Naive thymus-derived CD4-positive, alpha-beta T cell (primary cell): ENCODE data around the gene CDCP1. TPM values are rescaled to one million over a fixed set of nuclear protein-coding genes. Genes with fewer than 3 reads are reported as not detected.
A peak's percentile ranks its signal among the peaks of the same experiment; 100 is the strongest.

Experiments used
- ATAC-seq: fragments of 150-1000 bp; cut with Tn5 transposase; 2 replicates; pipeline ENCODE4 v1.10.0; 2021; ENCODE audit warnings: mild to moderate bottlenecking, moderate library complexity
- CTCF ChIA-PET: fragments of 350-600 bp; sonication (Branson Sonifier 250); formaldehyde crosslinking; loops from one replicate; lab custom pipeline; 2021; ENCODE audit warnings: antibody characterized with exemption; lab: Charles Lee
- POLR2A ChIA-PET: fragments of 350-600 bp; sonication (Branson Sonifier 250); formaldehyde crosslinking; loops from one replicate; lab custom pipeline; 2021; ENCODE audit warnings: antibody characterized with exemption, inconsistent platforms; lab: Charles Lee
- DNase-seq, 9 donors: peaks; one replicate each; pipeline versions ENCODE4 v3.0.0 to v3.0.0-alpha.2; 2020 to 2022; ENCODE audit warnings: mixed read lengths in 1 of 9
- H3K27ac ChIP-seq: one replicate; pipeline ENCODE4 v1.7.0; 2013; ENCODE audit warnings: mild to moderate bottlenecking, low read depth, low read length, moderate library complexity
- H3K27me3 ChIP-seq, 2 donors: one replicate each; pipeline ENCODE4 v1.7.0; 2013; ENCODE audit warnings: low read length in 2 of 2, mild to moderate bottlenecking in 2 of 2, moderate library complexity in 2 of 2; ENCODE audit not compliant: control insufficient read depth in 2 of 2, insufficient read depth in 2 of 2
- H3K36me3 ChIP-seq, 3 experiments: 1 replicate in 2 of 3; 2 replicates in 1 of 3; pipeline ENCODE4 v1.7.0; 2013; ENCODE audit warnings: low read length in 3 of 3, mild to moderate bottlenecking in 3 of 3, moderate library complexity in 1 of 3; ENCODE audit not compliant: insufficient read depth in 3 of 3, control insufficient read depth in 2 of 3
- H3K4me1 ChIP-seq, 2 donors: one replicate each; pipeline ENCODE4 v1.7.0; 2013; ENCODE audit warnings: low read length in 2 of 2, mild to moderate bottlenecking in 2 of 2, moderate library complexity in 1 of 2; ENCODE audit not compliant: control insufficient read depth in 2 of 2, insufficient read depth in 2 of 2
- H3K4me3 ChIP-seq: 2 replicates; pipeline ENCODE4 v1.7.0; 2013; ENCODE audit warnings: mild to moderate bottlenecking, low read length
- H3K9me3 ChIP-seq, 3 experiments: 1 replicate in 2 of 3; 2 replicates in 1 of 3; pipeline ENCODE4 v1.7.0; 2013; ENCODE audit warnings: low read length in 3 of 3; ENCODE audit not compliant: control insufficient read depth in 2 of 3
- H3K27ac Mint-ChIP-seq, 9 donors: one replicate each; pipeline ENCODE4 v1.8.0; 2020 to 2022; ENCODE audit warnings: mixed read lengths in 9 of 9, mild to moderate bottlenecking in 8 of 9, moderate library complexity in 5 of 9, inconsistent platforms in 2 of 9
- H3K27me3 Mint-ChIP-seq, 5 donors: one replicate each; pipeline ENCODE4 v1.8.0; 2021 to 2022; ENCODE audit warnings: mixed read lengths in 5 of 5, mild to moderate bottlenecking in 1 of 5
- H3K36me3 Mint-ChIP-seq, 5 donors: one replicate each; pipeline ENCODE4 v1.8.0; 2020 to 2022; ENCODE audit warnings: mixed read lengths in 5 of 5, mild to moderate bottlenecking in 3 of 5, inconsistent platforms in 1 of 5
- H3K4me1 Mint-ChIP-seq, 7 donors: one replicate each; pipeline ENCODE4 v1.8.0; 2020 to 2022; ENCODE audit warnings: mixed read lengths in 7 of 7, mild to moderate bottlenecking in 3 of 7, inconsistent platforms in 1 of 7
- H3K4me3 Mint-ChIP-seq, 10 donors: one replicate each; pipeline ENCODE4 v1.8.0; 2020 to 2022; ENCODE audit warnings: mild to moderate bottlenecking in 10 of 10, mixed read lengths in 10 of 10, moderate library complexity in 6 of 10, inconsistent platforms in 2 of 10
- H3K9me3 Mint-ChIP-seq, 11 donors: one replicate each; pipeline ENCODE4 v1.8.0; 2020 to 2022; ENCODE audit warnings: mixed read lengths in 11 of 11, mild to moderate bottlenecking in 4 of 11, inconsistent platforms in 1 of 11, moderate library complexity in 1 of 11
- intact Hi-C, 2 donors: fragments of 100-400 bp; cut with micrococcal nuclease; formaldehyde crosslinking; loops; one replicate each; pipeline ENCODE4 v1.15.1; 2023
- polyA plus RNA-seq, 2 donors: library from polyadenylated mRNA; unstranded; fragments of 300-500 nt; fragmentation: Illumina TruSeq; gene quantifications; one replicate each; pipeline ENCODE4 v1.2.3, GENCODE V29; 2021
- total RNA-seq, 6 experiments: library from RNA in 5 of 6; stranded (reverse) in 5 of 6; gene quantifications; 1 replicate in 5 of 6; 2 replicates in 1 of 6; pipeline ENCODE4 v1.2.3 and lab custom pipeline; 2021 to 2026

The CDCP1 gene
- total and polyA plus RNA-seq, 7 experiments from 2014 or later, result 0.05 to 7.2 (median 0.81) TPM

- H3K27ac Mint-ChIP-seq, result no peak overlapping the region
- peaks cover 0 to 3% (median 0%) of the 10 kb centered on the region in 11 donors for H3K9me3 Mint-ChIP-seq
- H3K4me1 Mint-ChIP-seq, result peaks cover 4 to 21% (median 11%) of the 10 kb centered on the region in 7 donors
- no peak for ATAC-seq
- ChIA-PET POLR2A (no interaction called here), CTCF (no interaction called here)
- no peak for DNase-seq
- Histone ChIP-seq H3K36me3 (no peaks in the 10 kb centered on the region), H3K4me1 (no peaks in the 10 kb centered on the region), H3K27ac (no peak overlapping the region), H3K27me3 (no peaks in the 10 kb centered on the region), H3K4me3 (no peak overlapping the region), H3K9me3 (no peaks in the 10 kb centered on the region)
- H3K36me3 Mint-ChIP-seq, result no peaks in the 10 kb centered on the region
- peaks cover 0 to 25% (median 0%) of the 10 kb centered on the region in 5 donors for H3K27me3 Mint-ChIP-seq
- intact Hi-C loops, result no loop called here
- H3K4me3 Mint-ChIP-seq, result no peak overlapping the region
Observed at GRCh38 chr3:45174234-45174633, 28.1 kb upstream of the CDCP1 start.

GRCh38 chr3:45173776-45174175, 27.6 kb upstream of the CDCP1 start:
- peaks cover 0 to 3% (median 0%) of the 10 kb centered on the region in 11 donors for H3K9me3 Mint-ChIP-seq

DNA sequence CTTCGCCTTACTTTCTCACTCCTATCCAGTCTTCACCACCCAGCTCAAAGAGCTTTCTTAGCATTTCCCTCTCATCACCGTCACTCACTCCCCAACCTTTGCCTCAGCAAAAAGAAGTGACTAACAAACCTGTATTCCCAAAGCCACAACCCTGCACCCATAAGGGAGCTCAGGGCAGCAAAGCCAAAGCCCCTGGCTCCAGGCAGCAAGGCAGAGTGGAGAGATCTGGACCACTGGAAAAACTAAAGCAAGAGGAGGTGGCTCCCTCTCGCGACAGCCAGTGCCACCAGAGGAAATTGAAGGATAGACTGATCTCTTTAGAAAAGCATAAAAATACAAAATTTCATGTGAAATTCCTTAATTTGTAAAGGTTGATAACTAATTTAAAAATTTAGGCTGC, 25.1 kb upstream of the CDCP1 start:
- H3K4me3 ChIP-seq, result no peak overlapping the region
- ChIA-PET CTCF (interaction anchor here (2.3 kb wide), 1 partner anchor 39 kb away, joined by 8 read pairs; no protein-coding TSS in a partner anchor), POLR2A (no interaction called here)
- Mint-ChIP-seq H3K4me1 (peaks cover 16 to 46% (median 32%) of the 10 kb centered on the region in 7 donors), H3K27ac (peak overlapping the region in 2 of 9 donors; percentile 24 to 27), H3K9me3 (peaks cover 0 to 5% (median under 1%) of the 10 kb centered on the region in 11 donors), H3K4me3 (no peak overlapping the region), H3K27me3 (peaks cover 0 to 4% (median 0%) of the 10 kb centered on the region in 5 donors), H3K36me3 (peaks cover 0 to 4% (median 2%) of the 10 kb centered on the region in 5 donors)
- intact Hi-C loops, result no loop called here
- DNase-seq, result no peak
- H3K27me3 ChIP-seq, result no peaks in the 10 kb centered on the region
- no peak for ATAC-seq
- no peak overlapping the region for H3K27ac ChIP-seq
- H3K36me3 ChIP-seq, result no peaks in the 10 kb centered on the region
- peaks cover 9 to 19% of the 10 kb centered on the region in 2 donors for H3K4me1 ChIP-seq
- no peaks in the 10 kb centered on the region for H3K9me3 ChIP-seq

More at GRCh38 chr3:45173776-45174175, 27.6 kb upstream of the CDCP1 start:
- Histone ChIP-seq H3K27me3 (no peaks in the 10 kb centered on the region), H3K4me3 (no peak overlapping the region), H3K4me1 (no peaks in the 10 kb centered on the region), H3K27ac (no peak overlapping the region), H3K9me3 (no peaks in the 10 kb centered on the region), H3K36me3 (no peaks in the 10 kb centered on the region)
- POLR2A ChIA-PET, result no interaction called here
- Mint-ChIP-seq H3K27ac (no peak overlapping the region), H3K4me3 (no peak overlapping the region), H3K36me3 (no peaks in the 10 kb centered on the region), H3K4me1 (peaks cover 4 to 24% (median 12%) of the 10 kb centered on the region in 7 donors), H3K27me3 (peaks cover 0 to 23% (median 0%) of the 10 kb centered on the region in 5 donors)
- intact Hi-C loops, result no loop called here
- ATAC-seq (no peak), DNase-seq (no peak)
- CTCF ChIA-PET, result no interaction called here

DNA sequence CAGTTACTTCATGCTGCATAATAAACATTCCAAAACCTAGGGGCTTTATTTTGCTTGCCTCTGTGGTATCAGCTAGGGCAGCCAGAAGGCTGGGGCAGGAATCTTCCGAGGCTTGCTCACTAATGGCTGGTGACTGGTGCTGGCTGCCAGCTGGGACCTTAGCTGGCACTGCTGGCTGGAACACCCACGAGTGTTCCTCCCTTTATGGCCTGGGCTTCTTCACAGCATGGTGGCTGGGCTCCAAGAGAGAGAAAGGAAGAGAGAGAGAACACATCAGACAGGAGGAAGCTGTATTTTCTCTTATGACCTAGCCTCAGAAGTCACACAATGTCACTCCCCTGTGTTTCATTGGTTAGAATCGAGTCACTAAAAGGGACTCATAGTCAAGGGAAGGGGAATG, 23.9 kb upstream of the CDCP1 start:
- Mint-ChIP-seq H3K27me3 (peaks cover 0 to 3% (median 0%) of the 10 kb centered on the region in 5 donors), H3K9me3 (peaks cover 0 to 12% (median 3%) of the 10 kb centered on the region in 11 donors), H3K4me3 (no peak overlapping the region), H3K36me3 (peaks cover 5 to 11% (median 6%) of the 10 kb centered on the region in 5 donors), H3K27ac (peak overlapping the region in 2 of 9 donors; percentile 37 to 66), H3K4me1 (peaks cover 16 to 56% (median 39%) of the 10 kb centered on the region in 7 donors)
- Histone ChIP-seq H3K27me3 (no peaks in the 10 kb centered on the region), H3K4me1 (peaks cover 9 to 19% of the 10 kb centered on the region in 2 donors), H3K4me3 (no peak overlapping the region), H3K9me3 (no peaks in the 10 kb centered on the region), H3K27ac (no peak overlapping the region), H3K36me3 (no peaks in the 10 kb centered on the region)
- ChIA-PET CTCF (interaction anchor here (0.6 to 2.3 kb wide), 2 partner anchors 40 to 183 kb away, joined by 6 to 8 read pairs; no protein-coding TSS in a partner anchor), POLR2A (no interaction called here)
- DNase-seq, result no peak
- intact Hi-C loops, result no loop called here
- ATAC-seq, result no peak

GRCh38 chr3:45169125-45169904, 23.1 kb upstream of the CDCP1 start:
- no peak overlapping the region for H3K27ac ChIP-seq
- DNase-seq, result no peak
- H3K9me3 ChIP-seq, result no peaks in the 10 kb centered on the region
- H3K4me3 ChIP-seq, result no peak overlapping the region
- peak overlapping the region in 2 of 9 donors; percentile 32 to 63 for H3K27ac Mint-ChIP-seq
- no peaks in the 10 kb centered on the region for H3K27me3 ChIP-seq
- ATAC-seq, result no peak
- intact Hi-C loops, result loop anchor here in 1 of 2 donors (10.0 kb wide), 1 partner anchor 95 kb away; no protein-coding TSS in a partner anchor
- no peaks in the 10 kb centered on the region for H3K36me3 ChIP-seq
- H3K36me3 Mint-ChIP-seq, result peaks cover 5 to 11% (median 6%) of the 10 kb centered on the region in 5 donors
- H3K4me1 ChIP-seq, result peaks cover 9 to 19% of the 10 kb centered on the region in 2 donors
- peaks cover 0 to 3% (median 0%) of the 10 kb centered on the region in 5 donors for H3K27me3 Mint-ChIP-seq
- H3K4me1 Mint-ChIP-seq, result peaks cover 16 to 56% (median 39%) of the 10 kb centered on the region in 7 donors
- no peak overlapping the region for H3K4me3 Mint-ChIP-seq
- peaks cover 0 to 12% (median 3%) of the 10 kb centered on the region in 11 donors for H3K9me3 Mint-ChIP-seq
- POLR2A ChIA-PET, result no interaction called here
- CTCF ChIA-PET, result interaction anchor here (2.3 kb wide), 1 partner anchor 41 kb away, joined by 8 read pairs; no protein-coding TSS in a partner anchor

DNA sequence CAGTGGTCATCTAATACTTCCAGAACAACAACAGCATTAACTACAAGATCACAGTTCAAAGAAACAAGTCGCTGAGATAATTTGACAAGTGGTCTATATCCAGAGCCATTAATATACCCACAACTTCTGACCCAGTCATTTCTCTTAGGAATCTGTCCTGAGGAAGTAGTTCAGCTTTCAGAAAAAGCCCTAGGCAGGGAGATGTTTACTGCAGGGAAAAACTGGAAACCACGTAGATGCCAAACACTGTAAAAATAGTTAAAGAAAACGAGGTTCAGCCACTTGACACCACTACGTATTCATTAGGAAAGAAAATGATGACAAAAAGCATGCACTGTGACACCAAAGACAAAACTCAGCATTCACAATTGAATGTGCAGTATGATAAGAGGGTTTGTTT, 22.3 kb upstream of the CDCP1 start:
- H3K4me3 ChIP-seq, result no peak overlapping the region
- ChIA-PET POLR2A (interaction anchor here (0.6 to 0.7 kb wide), 2 partner anchors 13 to 97 kb away, joined by 3 read pairs; no protein-coding TSS in a partner anchor), CTCF (interaction anchor here (0.9 kb wide), 1 partner anchor 42 kb away, joined by 3 read pairs; no protein-coding TSS in a partner anchor)
- H3K36me3 Mint-ChIP-seq, result peaks cover 5 to 11% (median 6%) of the 10 kb centered on the region in 5 donors
- H3K27ac ChIP-seq, result no peak overlapping the region
- peaks cover 0 to 12% (median 3%) of the 10 kb centered on the region in 11 donors for H3K9me3 Mint-ChIP-seq
- H3K4me1 Mint-ChIP-seq, result peaks cover 16 to 56% (median 39%) of the 10 kb centered on the region in 7 donors
- H3K9me3 ChIP-seq, result no peaks in the 10 kb centered on the region
- H3K27me3 ChIP-seq, result no peaks in the 10 kb centered on the region
- DNase-seq (no peak), ATAC-seq (no peak)
- peaks cover 9 to 19% of the 10 kb centered on the region in 2 donors for H3K4me1 ChIP-seq
- intact Hi-C loops, result loop anchor here in 1 of 2 donors (10.0 kb wide), 1 partner anchor 94 kb away; no protein-coding TSS in a partner anchor
- H3K4me3 Mint-ChIP-seq, result no peak overlapping the region
- peaks cover 0 to 3% (median 0%) of the 10 kb centered on the region in 5 donors for H3K27me3 Mint-ChIP-seq
- H3K27ac Mint-ChIP-seq, result peak overlapping the region in 4 of 9 donors; percentile 10 to 91 (median 85)
- no peaks in the 10 kb centered on the region for H3K36me3 ChIP-seq
